GM21717 (cell line): ENCODE measurements around the gene EXOC6.
"Not testable (repeated sequence)": the region's sequence is repeated elsewhere in the genome, so short reads cannot be mapped to it uniquely, and the experiment has no call there.

Experiments
- ATAC-seq: cut with Tn5 transposase; IDR thresholded peaks from one replicate; pipeline ENCODE4 v1.9.1; 2021; ENCODE audit warnings: mild to moderate bottlenecking, moderate library complexity; ENCODE audit not compliant: unreplicated experiment

The EXOC6 gene

DNA sequence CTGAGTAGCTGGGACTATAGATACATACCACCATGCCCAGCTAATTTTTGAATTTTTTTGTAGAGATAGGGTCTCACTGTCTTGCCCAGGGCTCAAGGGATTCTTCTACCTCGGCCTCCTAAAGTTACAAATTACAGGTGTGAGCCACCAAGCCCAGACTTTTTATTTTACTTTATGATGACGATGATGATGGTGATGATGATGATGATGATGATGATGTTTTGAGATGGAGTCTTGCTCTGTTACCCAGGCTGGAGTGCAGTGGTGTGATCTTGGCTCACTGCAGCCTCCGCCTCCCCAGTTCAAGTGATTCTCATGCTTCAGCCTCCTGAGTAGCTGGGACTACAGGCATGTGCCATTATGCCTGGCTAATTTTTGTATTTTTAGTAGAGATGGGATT lies 252.8 kb downstream of the EXOC6 start:
- ATAC-seq = not testable (repeated sequence)

GRCh38 chr10:93103953-93104352 lies 255.6 kb downstream of the EXOC6 start:
- no peak for ATAC-seq

DNA sequence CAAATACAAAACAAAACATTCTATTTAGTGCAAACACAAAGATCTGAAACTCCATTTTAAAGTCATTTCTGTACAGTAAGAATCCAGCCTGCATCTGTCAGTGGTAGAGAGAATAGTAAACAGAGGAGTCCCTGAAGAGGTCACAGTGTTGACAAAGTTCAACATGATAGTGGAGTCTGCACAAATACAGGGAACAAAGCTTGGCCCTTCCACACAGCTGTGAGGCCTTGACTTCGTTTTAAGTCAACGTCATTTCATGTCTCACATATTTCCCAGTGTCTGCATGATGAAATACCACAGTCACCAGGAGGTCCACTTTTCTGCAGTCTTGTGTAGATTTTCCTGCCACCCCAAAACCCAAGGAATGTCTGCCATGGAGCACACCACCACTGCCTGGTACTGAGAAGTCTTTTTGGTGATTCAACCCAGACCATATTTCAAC lies 258.3 kb downstream of the EXOC6 start:
- no peak for ATAC-seq
